Measurements from ENCODE around the gene CDON.

Gene CDON

GRCh38 chr11:125980436-125980835, 82.2 kb downstream of the CDON start:
- Mint-ChIP-seq H3K36me3 (ENCODE audit: low read depth) (peaks cover 69% of the 10 kb centered on the region), H3K4me3 (no peak overlapping the region), H3K27ac (peak overlapping the region in 2 of 3 experiments; percentile 22 to 66), H3K4me1 (peaks cover 15% of the 10 kb centered on the region), H3K9me3 (no peaks in the 10 kb centered on the region), H3K27me3 (ENCODE audit: low read depth) (no peaks in the 10 kb centered on the region)
- no peak for TF ChIP-seq CTCF (IDR thresholded peaks at IDR 0.05; ENCODE audit: unreplicated experiment in 3 of 3)

- peaks cover 69% of the 10 kb centered on the region for H3K36me3 Mint-ChIP-seq (ENCODE audit: low read depth)
- H3K27me3 Mint-ChIP-seq (ENCODE audit: low read depth), result no peaks in the 10 kb centered on the region
- no peak overlapping the region for H3K4me3 Mint-ChIP-seq
- no peaks in the 10 kb centered on the region for H3K9me3 Mint-ChIP-seq
- TF ChIP-seq CTCF (IDR thresholded peaks at IDR 0.05; ENCODE audit: unreplicated experiment in 3 of 3), result no peak
- peak overlapping the region; percentile 7 to 62 (median 51) for H3K27ac Mint-ChIP-seq
- peaks cover 15% of the 10 kb centered on the region for H3K4me1 Mint-ChIP-seq
Measured at GRCh38 chr11:125979511-125979910, 83.2 kb downstream of the CDON start.

GRCh38 chr11:125978778-125979407, 83.8 kb downstream of the CDON start:
- Mint-ChIP-seq H3K27me3 (ENCODE audit: low read depth) (no peaks in the 10 kb centered on the region), H3K4me1 (peaks cover 15% of the 10 kb centered on the region), H3K4me3 (no peak overlapping the region), H3K9me3 (no peaks in the 10 kb centered on the region), H3K36me3 (ENCODE audit: low read depth) (peaks cover 68% of the 10 kb centered on the region), H3K27ac (peak overlapping the region; percentile 7 to 62 (median 51))
- TF ChIP-seq CTCF (IDR thresholded peaks at IDR 0.05; ENCODE audit: unreplicated experiment in 3 of 3), result no peak

- Mint-ChIP-seq H3K27me3 (ENCODE audit: low read depth) (no peaks in the 10 kb centered on the region), H3K36me3 (ENCODE audit: low read depth) (peaks cover 61% of the 10 kb centered on the region), H3K4me3 (no peak overlapping the region), H3K9me3 (no peaks in the 10 kb centered on the region), H3K4me1 (peaks cover 15% of the 10 kb centered on the region), H3K27ac (peak overlapping the region in 2 of 3 experiments; percentile 41 to 62)
- no peak for TF ChIP-seq CTCF (IDR thresholded peaks at IDR 0.05; ENCODE audit: unreplicated experiment in 3 of 3)
Measured at GRCh38 chr11:125978181-125978716, 84.4 kb downstream of the CDON start.

GRCh38 chr11:125977333-125977732, 85.3 kb downstream of the CDON start:
- H3K4me3 Mint-ChIP-seq, result no peak overlapping the region

More at GRCh38 chr11:125977333-125977732, 85.3 kb downstream of the CDON start:
- Mint-ChIP-seq H3K27ac (peak overlapping the region in 1 of 3 experiments; percentile 17), H3K4me1 (peaks cover 15% of the 10 kb centered on the region), H3K9me3 (no peaks in the 10 kb centered on the region), H3K36me3 (ENCODE audit: low read depth) (peaks cover 60% of the 10 kb centered on the region), H3K27me3 (ENCODE audit: low read depth) (no peaks in the 10 kb centered on the region)
- no peak for TF ChIP-seq CTCF (IDR thresholded peaks at IDR 0.05; ENCODE audit: unreplicated experiment in 3 of 3)

Measured in nephron (organoid).